GM12874 (cell line): Measurements from ENCODE around the gene ARL15.

Source experiments
- CTCF ChIP-seq: IDR thresholded peaks from 2 replicates; pipeline ENCODE4 v1.5.1; 2011; ENCODE audit warnings: low read depth, mild to moderate bottlenecking, control low read depth, low read length, moderate library complexity; ENCODE audit not compliant: insufficient read depth

Gene ARL15

GRCh38 chr5:54291498-54291897 lies 18.9 kb downstream of the ARL15 start:
- no peak for TF ChIP-seq CTCF

- no peak for TF ChIP-seq CTCF
Measured at GRCh38 chr5:54289769-54290168, 20.6 kb downstream of the ARL15 start.

- TF ChIP-seq CTCF, result no peak
Measured at GRCh38 chr5:54288568-54289217, 21.7 kb downstream of the ARL15 start.

- no peak for TF ChIP-seq CTCF
Measured at GRCh38 chr5:54285686-54286085, 24.7 kb downstream of the ARL15 start.

GRCh38 chr5:54284586-54284985 lies 25.8 kb downstream of the ARL15 start:
- TF ChIP-seq CTCF, result no peak

GRCh38 chr5:54282876-54283275 lies 27.5 kb downstream of the ARL15 start:
- no peak for TF ChIP-seq CTCF

- no peak for TF ChIP-seq CTCF
Measured at GRCh38 chr5:54281960-54282692, 28.2 kb downstream of the ARL15 start.
